Measurements from ENCODE around the gene PFDN2.

The PFDN2 gene

DNA sequence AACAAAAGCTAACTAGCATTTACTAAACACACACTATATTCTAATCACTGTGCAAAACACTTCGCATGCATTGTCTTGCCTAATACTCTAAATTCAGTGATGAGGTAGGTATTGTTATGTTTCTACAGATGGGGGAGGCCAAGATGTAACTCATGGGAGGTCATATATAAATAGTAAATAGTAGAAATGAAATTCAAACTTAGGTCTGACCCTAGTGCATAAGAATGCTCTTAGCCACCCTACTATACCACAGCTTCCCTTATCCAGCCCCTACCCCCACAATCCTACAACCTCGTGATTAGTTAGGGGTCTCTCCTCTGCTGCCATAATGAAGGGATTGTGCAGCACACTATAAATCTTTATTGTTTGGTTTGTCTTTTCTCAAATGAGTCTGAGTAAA lies 3.3 kb downstream of the PFDN2 start:
- no peak overlapping the region for H3K4me3 ChIP-seq (ENCODE audit: insufficient read length, low read depth)
- H3K27me3 ChIP-seq (ENCODE audit: insufficient read depth, insufficient read length) = no peaks in the 10 kb centered on the region
- no peak for DNase-seq (ENCODE audit: low read depth, low spot score)
- no peak overlapping the region for H3K9ac ChIP-seq (ENCODE audit: insufficient read length, low read depth)
- peaks cover 7% of the 10 kb centered on the region for H3K4me1 ChIP-seq (ENCODE audit: insufficient read depth, insufficient read length)
- no peaks in the 10 kb centered on the region for H3K9me3 ChIP-seq (ENCODE audit: insufficient read depth, low read length)
- peaks cover 61% of the 10 kb centered on the region for H3K36me3 ChIP-seq (ENCODE audit: insufficient read depth, insufficient read length, low read length)
- TF ChIP-seq YY1 (IDR thresholded peaks at IDR 0.05; ENCODE audit: insufficient read depth, insufficient read length) (no peak), SUZ12 (IDR thresholded peaks at IDR 0.05; ENCODE audit: extremely low read depth, insufficient read depth, insufficient read length) (no peak), ZNF274 (IDR thresholded peaks at IDR 0.05; ENCODE audit: low read depth, low read length) (no peak)

GRCh38 chr1:161113915-161114314 lies 3.9 kb downstream of the PFDN2 start:
- Histone ChIP-seq H3K4me1 (ENCODE audit: insufficient read depth, insufficient read length) (peaks cover 3% of the 10 kb centered on the region), H3K36me3 (ENCODE audit: insufficient read depth, insufficient read length, low read length) (peaks cover 61% of the 10 kb centered on the region), H3K27me3 (ENCODE audit: insufficient read depth, insufficient read length) (no peaks in the 10 kb centered on the region), H3K9ac (ENCODE audit: insufficient read length, low read depth) (no peak overlapping the region), H3K9me3 (ENCODE audit: insufficient read depth, low read length) (no peaks in the 10 kb centered on the region), H3K4me3 (ENCODE audit: insufficient read length, low read depth) (no peak overlapping the region)
- DNase-seq (ENCODE audit: low read depth, low spot score) = no peak
- TF ChIP-seq ZNF274 (IDR thresholded peaks at IDR 0.05; ENCODE audit: low read depth, low read length) (no peak), SUZ12 (IDR thresholded peaks at IDR 0.05; ENCODE audit: extremely low read depth, insufficient read depth, insufficient read length) (no peak), YY1 (IDR thresholded peaks at IDR 0.05; ENCODE audit: insufficient read depth, insufficient read length) (no peak)

- DNase-seq (ENCODE audit: low read depth, low spot score) = no peak
- TF ChIP-seq SUZ12 (IDR thresholded peaks at IDR 0.05; ENCODE audit: extremely low read depth, insufficient read depth, insufficient read length) (no peak), YY1 (IDR thresholded peaks at IDR 0.05; ENCODE audit: insufficient read depth, insufficient read length) (no peak), ZNF274 (IDR thresholded peaks at IDR 0.05; ENCODE audit: low read depth, low read length) (no peak)
- H3K9me3 ChIP-seq (ENCODE audit: insufficient read depth, low read length) = no peaks in the 10 kb centered on the region
- H3K9ac ChIP-seq (ENCODE audit: insufficient read length, low read depth) = no peak overlapping the region
- H3K36me3 ChIP-seq (ENCODE audit: insufficient read depth, insufficient read length, low read length) = peaks cover 66% of the 10 kb centered on the region
- no peaks in the 10 kb centered on the region for H3K4me1 ChIP-seq (ENCODE audit: insufficient read depth, insufficient read length)
- H3K27me3 ChIP-seq (ENCODE audit: insufficient read depth, insufficient read length) = no peaks in the 10 kb centered on the region
- no peak overlapping the region for H3K4me3 ChIP-seq (ENCODE audit: insufficient read length, low read depth)
Observed at GRCh38 chr1:161111527-161111926, 6.3 kb downstream of the PFDN2 start.

GRCh38 chr1:161111117-161111516 lies 6.7 kb downstream of the PFDN2 start:
- no peaks in the 10 kb centered on the region for H3K9me3 ChIP-seq (ENCODE audit: insufficient read depth, low read length)
- no peak for TF ChIP-seq ZNF274 (IDR thresholded peaks at IDR 0.05; ENCODE audit: low read depth, low read length)
- no peak for TF ChIP-seq YY1 (IDR thresholded peaks at IDR 0.05; ENCODE audit: insufficient read depth, insufficient read length)
- TF ChIP-seq SUZ12 (IDR thresholded peaks at IDR 0.05; ENCODE audit: extremely low read depth, insufficient read depth, insufficient read length) = no peak
- H3K27me3 ChIP-seq (ENCODE audit: insufficient read depth, insufficient read length) = no peaks in the 10 kb centered on the region
- no peak for DNase-seq (ENCODE audit: low read depth, low spot score)
- no peak overlapping the region for H3K4me3 ChIP-seq (ENCODE audit: insufficient read length, low read depth)
- peaks cover 65% of the 10 kb centered on the region for H3K36me3 ChIP-seq (ENCODE audit: insufficient read depth, insufficient read length, low read length)
- H3K4me1 ChIP-seq (ENCODE audit: insufficient read depth, insufficient read length) = no peaks in the 10 kb centered on the region
- H3K9ac ChIP-seq (ENCODE audit: insufficient read length, low read depth) = no peak overlapping the region

DNA sequence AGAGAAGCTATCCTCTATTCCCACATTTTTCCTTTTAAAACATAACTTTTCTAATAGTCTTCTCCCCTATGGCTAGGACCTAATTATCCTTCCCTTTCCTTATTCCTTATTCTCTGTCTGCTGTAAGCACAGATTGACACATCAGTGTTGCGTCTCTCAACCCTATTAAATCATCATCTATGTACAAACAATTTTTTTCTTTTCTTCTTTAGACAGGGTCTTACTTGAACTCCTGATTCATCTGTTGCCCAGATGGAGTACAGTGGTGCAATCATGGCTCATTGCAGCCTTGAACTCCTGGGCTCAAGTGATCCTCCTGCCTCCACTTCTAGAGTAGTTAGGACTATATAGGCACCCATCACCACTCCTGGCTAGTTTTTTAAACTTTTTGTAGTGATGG lies 11.4 kb downstream of the PFDN2 start:
- no peak for DNase-seq (ENCODE audit: low read depth, low spot score)

GRCh38 chr1:161100556-161100955 lies 17.3 kb downstream of the PFDN2 start:
- Histone ChIP-seq H3K9me3 (ENCODE audit: insufficient read depth, low read length) (no peaks in the 10 kb centered on the region), H3K9ac (ENCODE audit: insufficient read length, low read depth) (no peak overlapping the region), H3K4me1 (ENCODE audit: insufficient read depth, insufficient read length) (peaks cover 3% of the 10 kb centered on the region), H3K4me3 (ENCODE audit: insufficient read length, low read depth) (no peak overlapping the region), H3K27me3 (ENCODE audit: insufficient read depth, insufficient read length) (no peaks in the 10 kb centered on the region), H3K36me3 (ENCODE audit: insufficient read depth, insufficient read length, low read length) (peaks cover 47% of the 10 kb centered on the region)
- TF ChIP-seq SUZ12 (IDR thresholded peaks at IDR 0.05; ENCODE audit: extremely low read depth, insufficient read depth, insufficient read length) (no peak), YY1 (IDR thresholded peaks at IDR 0.05; ENCODE audit: insufficient read depth, insufficient read length) (no peak), ZNF274 (IDR thresholded peaks at IDR 0.05; ENCODE audit: low read depth, low read length) (no peak)
- no peak for DNase-seq (ENCODE audit: low read depth, low spot score)

More for the DNA sequence above, 11.4 kb downstream of the PFDN2 start:
- Histone ChIP-seq H3K27me3 (ENCODE audit: insufficient read depth, insufficient read length) (no peaks in the 10 kb centered on the region), H3K9me3 (ENCODE audit: insufficient read depth, low read length) (no peaks in the 10 kb centered on the region), H3K4me3 (ENCODE audit: insufficient read length, low read depth) (no peak overlapping the region), H3K4me1 (ENCODE audit: insufficient read depth, insufficient read length) (no peaks in the 10 kb centered on the region), H3K9ac (ENCODE audit: insufficient read length, low read depth) (no peak overlapping the region), H3K36me3 (ENCODE audit: insufficient read depth, insufficient read length, low read length) (peaks cover 56% of the 10 kb centered on the region)
- TF ChIP-seq ZNF274 (IDR thresholded peaks at IDR 0.05; ENCODE audit: low read depth, low read length) = no peak
- TF ChIP-seq SUZ12 (IDR thresholded peaks at IDR 0.05; ENCODE audit: extremely low read depth, insufficient read depth, insufficient read length) = no peak
- no peak for TF ChIP-seq YY1 (IDR thresholded peaks at IDR 0.05; ENCODE audit: insufficient read depth, insufficient read length)

- Histone ChIP-seq H3K9ac (ENCODE audit: insufficient read length, low read depth) (peak overlapping the region; percentile 96), H3K9me3 (ENCODE audit: insufficient read depth, low read length) (no peaks in the 10 kb centered on the region), H3K4me1 (ENCODE audit: insufficient read depth, insufficient read length) (peaks cover 3% of the 10 kb centered on the region), H3K4me3 (ENCODE audit: insufficient read length, low read depth) (peak overlapping the region; percentile 89), H3K27me3 (ENCODE audit: insufficient read depth, insufficient read length) (no peaks in the 10 kb centered on the region), H3K36me3 (ENCODE audit: insufficient read depth, insufficient read length, low read length) (peaks cover 43% of the 10 kb centered on the region)
- DNase-seq (ENCODE audit: low read depth, low spot score) = no peak
- TF ChIP-seq ZNF274 (IDR thresholded peaks at IDR 0.05; ENCODE audit: low read depth, low read length) = no peak
- TF ChIP-seq SUZ12 (IDR thresholded peaks at IDR 0.05; ENCODE audit: extremely low read depth, insufficient read depth, insufficient read length) = no peak
- no peak for TF ChIP-seq YY1 (IDR thresholded peaks at IDR 0.05; ENCODE audit: insufficient read depth, insufficient read length)
Observed at GRCh38 chr1:161099090-161099802, 18.6 kb downstream of the PFDN2 start.

Data from NT2/D1 (cell line).